K562 (cell line): ENCODE measurements around the gene HEXIM2. TPM values are rescaled to one million over a fixed set of nuclear protein-coding genes. Genes with fewer than 3 reads are reported as not detected.
A peak's percentile ranks its signal among the peaks of the same experiment; 100 is the strongest.

ENCODE experiments used
- CBX8 ChIP-seq: fragments of 200-600 bp; sonication (generic); IDR thresholded peaks from 2 replicates; pipeline ENCODE4 v1.6.1; 2012; ENCODE audit warnings: borderline replicate concordance, mixed run types, low read depth, mild to moderate bottlenecking, moderate library complexity, mixed read lengths, low read length, control low read depth, inconsistent platforms; ENCODE audit not compliant: poor library complexity, severe bottlenecking; ENCODE audit errors: extremely low read depth
- CEBPB ChIP-seq: fragments of 450-650 bp; IDR thresholded peaks from 2 replicates; pipeline ENCODE4 v1.6.1; 2016; ENCODE audit warnings: missing genetic modification characterization, missing compliant biosample characterization
- CGGBP1 ChIP-seq: fragments of 250-450 bp; sonication (Bioruptor Pico); IDR thresholded peaks from 2 replicates; pipeline ENCODE4 v1.9.0; 2021; ENCODE audit warnings: mild to moderate bottlenecking
- CHD2 ChIP-seq: IDR thresholded peaks from 2 replicates; pipeline ENCODE4 v1.6.1; 2011; ENCODE audit warnings: low read depth, low read length
- CREB3 ChIP-seq: fragments of 450-650 bp; conservative IDR thresholded peaks from 2 replicates; pipeline ENCODE4 v1.6.1; 2016; ENCODE audit warnings: missing genetic modification characterization, low read depth, mild to moderate bottlenecking, missing compliant biosample characterization, moderate library complexity
- DDX20 ChIP-seq: fragments of 450-650 bp; IDR thresholded peaks from 2 replicates; pipeline ENCODE4 v1.6.1; 2016; ENCODE audit warnings: missing genetic modification characterization, low read depth, mild to moderate bottlenecking, missing compliant biosample characterization, moderate library complexity
- DLX4 ChIP-seq: fragments of 250-450 bp; sonication (Bioruptor Pico); IDR thresholded peaks from 2 replicates; pipeline ENCODE4 v1.6.1; 2021; ENCODE audit warnings: mild to moderate bottlenecking
- HNRNPLL ChIP-seq: fragments of 200-400 bp; formaldehyde crosslinking; IDR thresholded peaks from 2 replicates; pipeline ENCODE4 v1.6.1; 2017; ENCODE audit warnings: low read length, low read depth, mild to moderate bottlenecking; ENCODE audit not compliant: poor library complexity, severe bottlenecking
- JUND ChIP-seq, 2 experiments: IDR thresholded peaks; 2 replicates in 1 of 2; 3 replicates in 1 of 2; pipeline ENCODE4 v1.6.1; 2011; ENCODE audit warnings: borderline replicate concordance in 2 of 2, low read depth in 2 of 2, low read length in 2 of 2, improper control_type of control experiment in 1 of 2, missing biosample characterization in 1 of 2, missing genetic modification characterization in 1 of 2, missing genetic modification reagents in 1 of 2
- KLF6 ChIP-seq: fragments of 250-450 bp; sonication (Bioruptor Pico); IDR thresholded peaks from 2 replicates; pipeline ENCODE4 v1.4.0; 2020; ENCODE audit warnings: mild to moderate bottlenecking, moderate library complexity, borderline replicate concordance
- MCM3 ChIP-seq: fragments of 450-650 bp; IDR thresholded peaks from 2 replicates; pipeline ENCODE4 v1.6.1; 2016
- MCM7 ChIP-seq, 2 experiments: fragments of 450-650 bp; IDR thresholded peaks; 2 replicates each; pipeline ENCODE4 v1.6.1; 2016 to 2018
- NUFIP1 ChIP-seq: fragments of 450-650 bp; IDR thresholded peaks from 2 replicates; pipeline ENCODE4 v1.6.1; 2018; ENCODE audit not compliant: partially characterized antibody
- PCBP1 ChIP-seq: fragments of 200-400 bp; formaldehyde crosslinking; IDR thresholded peaks from 2 replicates; pipeline ENCODE4 v1.6.1; 2018; ENCODE audit warnings: mild to moderate bottlenecking, low read depth, low read length; ENCODE audit not compliant: poor library complexity, severe bottlenecking
- PHF21A ChIP-seq: fragments of 450-650 bp; IDR thresholded peaks from 2 replicates; pipeline ENCODE4 v1.6.1; 2017; ENCODE audit warnings: low read depth, borderline replicate concordance
- RFX1 ChIP-seq: fragments of 450-650 bp; IDR thresholded peaks from 2 replicates; pipeline ENCODE4 v1.6.1; 2016; ENCODE audit warnings: mild to moderate bottlenecking, moderate library complexity
- RHOXF2B ChIP-seq: fragments of 250-450 bp; sonication (Bioruptor Pico); conservative IDR thresholded peaks from 2 replicates; pipeline ENCODE4 v1.5.1; 2021
- SAFB2 ChIP-seq: fragments of 200-400 bp; formaldehyde crosslinking; IDR thresholded peaks from 2 replicates; pipeline ENCODE4 v1.6.1; 2018; ENCODE audit warnings: borderline replicate concordance, low read length, low read depth, moderate library complexity; ENCODE audit not compliant: severe bottlenecking
- SAP30 ChIP-seq: fragments of 200-600 bp; sonication (generic); IDR thresholded peaks from 2 replicates; pipeline ENCODE4 v1.6.1; 2012; ENCODE audit warnings: borderline replicate concordance, low read depth, mild to moderate bottlenecking, moderate library complexity, low read length, control low read depth, inconsistent platforms; ENCODE audit not compliant: insufficient read depth, poor library complexity, severe bottlenecking
- TAF9B ChIP-seq: fragments of 450-650 bp; IDR thresholded peaks from 2 replicates; pipeline ENCODE4 v1.6.1; 2018; ENCODE audit warnings: mild to moderate bottlenecking; ENCODE audit not compliant: partially characterized antibody
- WHSC1 ChIP-seq: IDR thresholded peaks from one replicate; pipeline ENCODE4 v1.6.1; 2012; ENCODE audit warnings: low read length, control low read depth, inconsistent platforms
- ZBTB12 ChIP-seq: fragments of 250-450 bp; sonication (Bioruptor Pico); IDR thresholded peaks from 2 replicates; pipeline ENCODE4 v1.4.0; 2020
- ZBTB26 ChIP-seq: fragments of 450-650 bp; formaldehyde crosslinking; IDR thresholded peaks from 2 replicates; pipeline ENCODE4 v1.4.0; 2022; ENCODE audit warnings: missing genetic modification characterization
- ZNF717 ChIP-seq: fragments of 250-450 bp; sonication (Bioruptor Pico); IDR thresholded peaks from 2 replicates; pipeline ENCODE4 v1.5.0; 2021
- polyA plus RNA-seq, 8 experiments: library from polyadenylated mRNA; depleted of rRNA in 4 of 8; stranded (reverse) in 5 of 8; unstranded in 3 of 8; fragments of >200 nt; fragmentation: Nextera tagmentation in 2 of 8; fragmentation: Illumina TruSeq in 1 of 8; extraction: Ambion mirVana in 2 of 8; extraction: Trizol in 1 of 8; gene quantifications; 2 replicates each; pipeline versions ENCODE4 v1.2.1 to v1.2.3, GENCODE V29; 2011 to 2014; ENCODE audit warnings: inconsistent platforms in 1 of 8, missing spikeins in 1 of 8
- total RNA-seq, 7 experiments: library from RNA; depleted of rRNA in 6 of 7; stranded (reverse); fragments of >200 nt in 6 of 7; fragmentation: Illumina TruSeq in 2 of 7; extraction: Trizol in 2 of 7; gene quantifications; 2 replicates each; pipeline versions ENCODE4 v1.2.1 to v1.2.3, GENCODE V29; 2011 to 2021; ENCODE audit warnings: low replicate concordance in 1 of 7

HEXIM2 gene
- total and polyA plus RNA-seq, 9 of the 15 experiments (the other 6 are each of a cell fraction or from before 2014, with no cell fraction given), result 0.69 to 3.4 (median 1.1) TPM; not detected in 2

GRCh38 chr17:45132572-45133463 is 28.9 kb upstream of the HEXIM2 start (continued):
- TF ChIP-seq ZBTB12 (no peak), NUFIP1 (no peak), SAP30 (peak; percentile 57), HNRNPLL (no peak), KLF6 (CRISPR knock-in tag) (no peak), PHF21A (no peak), CREB3 (tag) (no peak), WHSC1 (no peak), MCM3 (no peak), RFX1 (no peak), CBX8 (no peak), SAFB2 (no peak), CHD2 (no peak), RHOXF2B (CRISPR knock-in tag) (no peak), TAF9B (no peak), PCBP1 (no peak), DDX20 (tag) (no peak), CGGBP1 (CRISPR knock-in tag) (no peak), CEBPB (tag) (no peak), JUND (IDR thresholded peaks at IDR 0.05; ENCODE audit: borderline replicate concordance, low read depth, low read length) (peak; percentile 61), JUND (tag; IDR thresholded peaks at IDR 0.05; ENCODE audit: borderline replicate concordance, low read depth, low read length) (peak; percentile 81; the same call in 2 of the 3 replicates), ZNF717 (CRISPR knock-in tag) (no peak), MCM7 (IDR thresholded peaks at IDR 0.05) (no peak), ZBTB26 (no peak), DLX4 (no peak)
